Gastroesophageal sphincter (tissue), 3 donors: Measurements from ENCODE around the gene UPK2.

Experiments used
- EP300 ChIP-seq: sonication (generic); formaldehyde crosslinking; IDR thresholded peaks from one replicate; pipeline ENCODE4 v1.6.1; 2017; ENCODE audit warnings: antibody characterized with exemption, mild to moderate bottlenecking
- POLR2A ChIP-seq, 2 donors: fragments of 450-650 bp; IDR thresholded peaks; one replicate each; pipeline ENCODE4 v1.6.1; 2017; ENCODE audit warnings: antibody characterized with exemption in 2 of 2, mild to moderate bottlenecking in 2 of 2, moderate library complexity in 1 of 2
- TF ChIP-seq, protein P1 (sequence below), 4 experiments: fragments of 200-600 bp in 2 of 4; fragments of 450-650 bp in 2 of 4; sonication (generic) in 1 of 4; IDR thresholded peaks; one replicate each; pipeline ENCODE4 v1.5.1; 2017 to 2019; ENCODE audit warnings: antibody characterized with exemption in 4 of 4, mild to moderate bottlenecking in 2 of 4, moderate library complexity in 2 of 4

DNA sequence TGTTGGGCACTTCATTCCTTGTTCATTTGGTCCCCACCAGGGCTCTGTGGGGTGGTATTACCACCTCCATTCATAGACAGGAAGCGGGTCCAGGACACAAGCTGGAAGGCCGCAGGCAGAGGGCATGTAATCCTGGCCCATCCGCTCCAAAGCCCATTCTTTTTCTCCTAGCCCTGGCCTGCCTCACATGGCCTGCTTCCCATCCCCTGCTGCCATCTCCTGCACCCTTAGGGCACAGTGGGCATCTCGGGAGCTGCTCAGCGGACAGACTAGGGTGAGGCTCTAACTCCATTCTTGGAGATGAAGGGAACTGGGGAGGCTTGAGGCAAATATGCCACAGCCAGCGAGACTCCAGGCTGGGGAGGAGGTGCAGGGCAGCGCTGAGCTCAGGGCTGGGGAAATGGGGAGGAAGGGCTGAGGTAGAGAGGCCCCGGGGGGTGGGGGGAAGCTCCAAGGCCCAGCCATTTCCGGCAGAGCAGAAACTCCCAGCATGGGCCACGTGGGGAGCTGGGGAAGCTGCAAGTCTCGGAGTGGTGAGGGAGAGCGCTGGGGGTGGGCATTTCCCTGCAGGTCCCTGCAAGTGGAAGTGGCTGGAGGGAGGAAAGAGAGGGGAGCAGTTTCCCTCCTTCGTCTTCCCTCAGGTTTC, 16.0 kb upstream of the UPK2 start:
- TF ChIP-seq EP300 (no peak), POLR2A (IDR thresholded peaks at IDR 0.05) (no peak)
- TF ChIP-seq, protein P1, sequence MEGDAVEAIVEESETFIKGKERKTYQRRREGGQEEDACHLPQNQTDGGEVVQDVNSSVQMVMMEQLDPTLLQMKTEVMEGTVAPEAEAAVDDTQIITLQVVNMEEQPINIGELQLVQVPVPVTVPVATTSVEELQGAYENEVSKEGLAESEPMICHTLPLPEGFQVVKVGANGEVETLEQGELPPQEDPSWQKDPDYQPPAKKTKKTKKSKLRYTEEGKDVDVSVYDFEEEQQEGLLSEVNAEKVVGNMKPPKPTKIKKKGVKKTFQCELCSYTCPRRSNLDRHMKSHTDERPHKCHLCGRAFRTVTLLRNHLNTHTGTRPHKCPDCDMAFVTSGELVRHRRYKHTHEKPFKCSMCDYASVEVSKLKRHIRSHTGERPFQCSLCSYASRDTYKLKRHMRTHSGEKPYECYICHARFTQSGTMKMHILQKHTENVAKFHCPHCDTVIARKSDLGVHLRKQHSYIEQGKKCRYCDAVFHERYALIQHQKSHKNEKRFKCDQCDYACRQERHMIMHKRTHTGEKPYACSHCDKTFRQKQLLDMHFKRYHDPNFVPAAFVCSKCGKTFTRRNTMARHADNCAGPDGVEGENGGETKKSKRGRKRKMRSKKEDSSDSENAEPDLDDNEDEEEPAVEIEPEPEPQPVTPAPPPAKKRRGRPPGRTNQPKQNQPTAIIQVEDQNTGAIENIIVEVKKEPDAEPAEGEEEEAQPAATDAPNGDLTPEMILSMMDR (IDR thresholded peaks at IDR 0.05) = no peak
